HEK293T (cell line): ENCODE results near the gene UBASH3A.

ENCODE experiments used
- BHLHE40 ChIP-seq: fragments of 450-650 bp; IDR thresholded peaks from 2 replicates; pipeline ENCODE4 v1.6.1; 2016; ENCODE audit warnings: mild to moderate bottlenecking, moderate library complexity, borderline replicate concordance
- CTBP1 ChIP-seq: fragments of 450-650 bp; IDR thresholded peaks from 2 replicates; pipeline ENCODE4 v1.6.1; 2016; ENCODE audit warnings: borderline replicate concordance
- ELF4 ChIP-seq: fragments of 450-650 bp; IDR thresholded peaks from 2 replicates; pipeline ENCODE4 v1.6.1; 2017; ENCODE audit warnings: antibody characterized with exemption
- FOXA1 ChIP-seq: fragments of 450-650 bp; IDR thresholded peaks from 2 replicates; pipeline ENCODE4 v1.6.1; 2016; ENCODE audit warnings: mild to moderate bottlenecking
- FOXK2 ChIP-seq: fragments of 450-650 bp; IDR thresholded peaks from 2 replicates; pipeline ENCODE4 v1.6.1; 2016; ENCODE audit warnings: mild to moderate bottlenecking
- FOXM1 ChIP-seq: fragments of 450-650 bp; IDR thresholded peaks from 2 replicates; pipeline ENCODE4 v1.6.1; 2017; ENCODE audit warnings: mild to moderate bottlenecking, borderline replicate concordance
- HDGF ChIP-seq: fragments of 450-650 bp; IDR thresholded peaks from 2 replicates; pipeline ENCODE4 v1.6.1; 2017; ENCODE audit warnings: antibody characterized with exemption, borderline replicate concordance
- L3MBTL2 ChIP-seq: fragments of 450-650 bp; conservative IDR thresholded peaks from 2 replicates; pipeline ENCODE4 v1.6.1; 2016; ENCODE audit warnings: mild to moderate bottlenecking
- NFRKB ChIP-seq: fragments of 450-650 bp; IDR thresholded peaks from 2 replicates; pipeline ENCODE4 v1.6.1; 2016; ENCODE audit warnings: mild to moderate bottlenecking, moderate library complexity
- SP1 ChIP-seq: fragments of 450-650 bp; IDR thresholded peaks from 2 replicates; pipeline ENCODE4 v1.6.1; 2017
- ZNF384 ChIP-seq: fragments of 450-650 bp; IDR thresholded peaks from 2 replicates; pipeline ENCODE4 v1.6.1; 2016

DNA sequence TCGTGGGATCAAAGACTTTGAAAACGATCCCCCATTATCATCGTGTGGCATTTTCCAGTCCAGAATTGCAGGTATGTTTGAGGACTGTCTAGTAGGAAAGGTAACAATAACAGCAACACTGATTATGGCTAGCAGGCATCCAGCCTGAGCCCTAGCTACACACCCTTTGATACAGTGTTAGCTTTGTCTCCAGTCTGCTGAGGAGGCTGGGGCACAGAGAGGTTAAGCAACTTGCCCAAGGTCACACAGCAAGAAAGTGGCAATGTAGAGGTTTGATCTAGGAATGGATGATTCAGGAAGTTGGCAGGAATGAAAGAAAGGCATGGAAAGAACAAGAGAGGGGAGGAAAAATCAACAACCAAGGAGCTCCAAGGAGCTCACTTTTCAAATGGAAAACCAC is 31.2 kb downstream of the UBASH3A start:
- TF ChIP-seq L3MBTL2 (no peak), FOXA1 (no peak), BHLHE40 (no peak), SP1 (no peak), FOXM1 (no peak), ELF4 (no peak), NFRKB (no peak), ZNF384 (no peak), HDGF (no peak), CTBP1 (no peak), FOXK2 (no peak)
